Measurements from ENCODE around the gene SPZ1. TPM values are rescaled to one million over a fixed set of nuclear protein-coding genes. Genes with fewer than 3 reads are reported as not detected.
"Not testable (repeated sequence)": the region's sequence is repeated elsewhere in the genome, so short reads cannot be mapped to it uniquely, and the experiment has no call there.

Gene SPZ1
- total and polyA plus RNA-seq, 2 of the 13 experiments (the other 11 are each of a cell fraction or from before 2014, with no cell fraction given), result not detected

DNA sequence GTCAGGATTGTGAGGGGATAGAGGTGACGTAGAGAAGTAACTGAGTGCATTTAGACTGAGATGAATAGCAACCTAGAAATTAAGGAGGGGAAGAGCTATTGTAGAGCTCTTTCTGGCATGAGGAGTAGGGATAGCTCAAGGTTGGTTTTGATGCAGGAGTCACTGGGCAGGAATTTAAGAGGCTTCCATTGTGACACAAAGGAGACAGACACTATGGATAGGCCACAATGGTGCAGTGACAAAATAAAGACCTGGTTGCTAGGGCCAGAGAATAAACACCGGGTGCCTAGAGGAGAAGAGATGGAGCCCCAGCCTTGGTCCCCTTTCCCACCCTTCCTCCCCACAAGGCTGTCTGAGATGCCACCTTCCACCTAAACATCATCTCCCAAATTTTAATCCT lies at the start of gene SPZ1 (continued):
- TF ChIP-seq, protein P1, sequence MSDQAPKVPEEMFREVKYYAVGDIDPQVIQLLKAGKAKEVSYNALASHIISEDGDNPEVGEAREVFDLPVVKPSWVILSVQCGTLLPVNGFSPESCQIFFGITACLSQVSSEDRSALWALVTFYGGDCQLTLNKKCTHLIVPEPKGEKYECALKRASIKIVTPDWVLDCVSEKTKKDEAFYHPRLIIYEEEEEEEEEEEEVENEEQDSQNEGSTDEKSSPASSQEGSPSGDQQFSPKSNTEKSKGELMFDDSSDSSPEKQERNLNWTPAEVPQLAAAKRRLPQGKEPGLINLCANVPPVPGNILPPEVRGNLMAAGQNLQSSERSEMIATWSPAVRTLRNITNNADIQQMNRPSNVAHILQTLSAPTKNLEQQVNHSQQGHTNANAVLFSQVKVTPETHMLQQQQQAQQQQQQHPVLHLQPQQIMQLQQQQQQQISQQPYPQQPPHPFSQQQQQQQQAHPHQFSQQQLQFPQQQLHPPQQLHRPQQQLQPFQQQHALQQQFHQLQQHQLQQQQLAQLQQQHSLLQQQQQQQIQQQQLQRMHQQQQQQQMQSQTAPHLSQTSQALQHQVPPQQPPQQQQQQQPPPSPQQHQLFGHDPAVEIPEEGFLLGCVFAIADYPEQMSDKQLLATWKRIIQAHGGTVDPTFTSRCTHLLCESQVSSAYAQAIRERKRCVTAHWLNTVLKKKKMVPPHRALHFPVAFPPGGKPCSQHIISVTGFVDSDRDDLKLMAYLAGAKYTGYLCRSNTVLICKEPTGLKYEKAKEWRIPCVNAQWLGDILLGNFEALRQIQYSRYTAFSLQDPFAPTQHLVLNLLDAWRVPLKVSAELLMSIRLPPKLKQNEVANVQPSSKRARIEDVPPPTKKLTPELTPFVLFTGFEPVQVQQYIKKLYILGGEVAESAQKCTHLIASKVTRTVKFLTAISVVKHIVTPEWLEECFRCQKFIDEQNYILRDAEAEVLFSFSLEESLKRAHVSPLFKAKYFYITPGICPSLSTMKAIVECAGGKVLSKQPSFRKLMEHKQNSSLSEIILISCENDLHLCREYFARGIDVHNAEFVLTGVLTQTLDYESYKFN (CRISPR knock-in tag; conservative IDR thresholded peaks at IDR 0.05), result no peak
- TF ChIP-seq RXRA (CRISPR knock-in tag; IDR thresholded peaks at IDR 0.05) (no peak), ZMYM3 (CRISPR knock-in tag; IDR thresholded peaks at IDR 0.05) (no peak), ZNF589 (CRISPR knock-in tag; conservative IDR thresholded peaks at IDR 0.05) (no peak), HNRNPUL1 (IDR thresholded peaks at IDR 0.05; ENCODE audit: low read depth, low read length) (no peak)
- TF ChIP-seq, protein P2, sequence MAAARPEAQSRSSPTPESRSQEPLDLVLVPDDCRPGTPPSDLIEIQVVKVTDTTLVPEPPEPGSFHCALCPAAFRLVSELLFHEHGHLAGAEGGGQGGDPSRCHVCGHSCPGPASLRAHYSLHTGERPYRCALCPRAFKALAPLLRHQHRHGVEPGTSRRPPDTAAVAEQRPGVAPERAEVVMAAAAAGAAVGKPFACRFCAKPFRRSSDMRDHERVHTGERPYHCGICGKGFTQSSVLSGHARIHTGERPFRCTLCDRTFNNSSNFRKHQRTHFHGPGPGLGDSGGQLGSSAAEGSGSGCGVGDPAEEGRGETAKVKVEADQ (CRISPR knock-in tag; IDR thresholded peaks at IDR 0.05; ENCODE audit: borderline replicate concordance), result no peak

DNA sequence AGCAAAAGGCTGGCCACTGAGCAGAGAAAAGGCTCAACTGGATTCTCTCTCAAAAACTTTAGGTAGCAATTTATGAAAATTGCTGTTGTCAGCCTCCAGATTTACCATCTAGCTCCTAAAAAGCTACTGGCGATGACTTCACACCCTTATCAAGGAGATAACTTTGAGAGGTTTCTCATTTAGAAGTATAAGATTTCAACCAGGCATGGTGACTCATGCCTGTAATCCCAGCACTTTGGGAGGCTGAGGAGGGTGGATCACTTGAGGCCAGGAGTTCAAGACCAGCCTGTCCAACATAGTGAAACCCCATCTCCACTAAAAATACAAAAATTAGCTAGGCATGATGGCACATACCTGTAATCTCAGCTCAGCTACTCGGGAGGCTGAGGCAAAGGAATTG lies 49.3 kb upstream of the SPZ1 start:
- DNase-seq (ENCODE audit: low spot score); H3K36me3 ChIP-seq (replicated peaks in 1 of 2; ENCODE audit: control insufficient read depth in 1 of 2, insufficient read depth in 2 of 2, low read length in 2 of 2); intact Hi-C loops (cut with micrococcal nuclease; ENCODE audit: unreplicated experiment); H3K9me3 ChIP-seq (ENCODE audit: low read length); H3K9ac ChIP-seq (ENCODE audit: insufficient read depth, low read depth, low read length); H3K27me3 ChIP-seq (ENCODE audit: control insufficient read depth in 1 of 2, insufficient read depth in 2 of 2, low read length in 2 of 2); BruUV-seq (replicated peaks); in situ Hi-C loops (cut with HindIII; ENCODE audit: extremely low pct_ligation_motif_present, low pct_unique_long_range_greater_than_20kb); FAIRE-seq; POLR2A ChIA-PET; H2AFZ ChIP-seq (ENCODE audit: low read length); H3K4me3 ChIP-seq (replicated peaks in 1 of 3; ENCODE audit: insufficient read depth in 1 of 3, low read depth in 2 of 3, low read length in 3 of 3); H3K27ac ChIP-seq (ENCODE audit: extremely low read length, insufficient read depth, low read length); H4K20me1 ChIP-seq (ENCODE audit: insufficient read depth, low read length); ATAC-seq; H3K4me2 ChIP-seq (ENCODE audit: low read depth, low read length); CTCF ChIA-PET (ENCODE audit: low intra/inter-chr PET ratio, low total read pairs); H3K79me2 ChIP-seq (ENCODE audit: insufficient read depth, low read length): not testable (repeated sequence)
- peaks cover 12% of the 10 kb centered on the region; the same call in 1 of the 2 replicates for H3K4me1 ChIP-seq (ENCODE audit: insufficient read depth, low read length)
- WGBS (ENCODE audit: low lambda C conversion rate), result 82% methylated on average over 2 of the region's 2 CpGs

All from HepG2 (cell line).